OCI-LY7 (cell line): Measurements from ENCODE around the gene RNF223. TPM values are rescaled to one million over a fixed set of nuclear protein-coding genes. Genes with fewer than 3 reads are reported as not detected.
"Not testable (repeated sequence)": the region's sequence is repeated elsewhere in the genome, so short reads cannot be mapped to it uniquely, and the experiment has no call there.

ENCODE experiments used
- BruUV-seq: library from RNA; stranded (reverse); fragments of 400-500 nt; replicated peaks from 2 replicates; lab custom pipeline; 2021; lab: Mats Ljungman, UMichigan
- CTCF ChIA-PET: fragments of 300-600 bp; sonication (Branson Sonifier 250); formaldehyde crosslinking; loops from one replicate; lab custom pipeline; 2022; ENCODE audit warnings: antibody characterized with exemption; ENCODE audit not compliant: unreplicated experiment; lab: Charles Lee
- POLR2A ChIA-PET: fragments of 300-600 bp; sonication (Branson Sonifier 250); formaldehyde crosslinking; loops from one replicate; lab custom pipeline; 2022; ENCODE audit warnings: antibody characterized with exemption; lab: Charles Lee
- DNase-seq: peaks from one replicate; pipeline ENCODE4 v3.0.0-alpha.2; 2015; ENCODE audit warnings: low spot score
- H2AFZ ChIP-seq: fragments of 200-600 bp; sonication (generic), shearing (Covaris generic); 2 replicates; pipeline ENCODE4 v1.6.1; 2014; ENCODE audit warnings: mild to moderate bottlenecking, antibody characterized with exemption, low read length, moderate library complexity
- H3K27ac ChIP-seq: fragments of 200-600 bp; sonication (generic); 2 replicates; pipeline ENCODE4 v1.5.1; 2014; ENCODE audit warnings: mixed run types, low read depth, mild to moderate bottlenecking, moderate library complexity, low read length, inconsistent platforms; ENCODE audit not compliant: poor library complexity, severe bottlenecking
- H3K36me3 ChIP-seq: fragments of 200-600 bp; sonication (generic); 2 replicates; pipeline ENCODE4 v1.6.1; 2014; ENCODE audit warnings: mild to moderate bottlenecking, antibody characterized with exemption, low read length, moderate library complexity, mixed read lengths; ENCODE audit not compliant: insufficient read depth
- H3K4me1 ChIP-seq: fragments of 200-600 bp; sonication (generic); 2 replicates; pipeline ENCODE4 v1.5.1; 2014; ENCODE audit warnings: mild to moderate bottlenecking, low read length; ENCODE audit not compliant: insufficient read depth, poor library complexity, severe bottlenecking
- H3K4me2 ChIP-seq: fragments of 200-600 bp; sonication (generic); 2 replicates; pipeline ENCODE4 v1.6.1; 2014; ENCODE audit warnings: mild to moderate bottlenecking, low read length
- H3K4me3 ChIP-seq: fragments of 200-600 bp; sonication (generic); 2 replicates; pipeline ENCODE4 v1.5.1; 2014; ENCODE audit warnings: mild to moderate bottlenecking, low read depth, low read length; ENCODE audit not compliant: poor library complexity, severe bottlenecking
- H3K79me2 ChIP-seq: fragments of 200-600 bp; sonication (generic); 2 replicates; pipeline ENCODE4 v1.6.1; 2016; ENCODE audit warnings: low read depth, mild to moderate bottlenecking, low read length, moderate library complexity, mixed read lengths; ENCODE audit not compliant: insufficient read depth
- H3K9me2 ChIP-seq: fragments of 200-600 bp; sonication (generic); 2 replicates; pipeline ENCODE4 v1.6.1; 2016; ENCODE audit warnings: mild to moderate bottlenecking, low read length, mixed read lengths; ENCODE audit not compliant: insufficient read depth
- H3K9me3 ChIP-seq: fragments of 200-600 bp; sonication (generic); 2 replicates; pipeline ENCODE4 v1.6.1; 2014; ENCODE audit warnings: mild to moderate bottlenecking, mixed run types, low read length, mixed read lengths
- H4K20me1 ChIP-seq: fragments of 200-600 bp; sonication (generic); 2 replicates; pipeline ENCODE4 v1.6.1; 2014; ENCODE audit warnings: mild to moderate bottlenecking, antibody characterized with exemption, low read length, moderate library complexity, mixed read lengths; ENCODE audit not compliant: insufficient read depth
- EZH2phosphoT487 ChIP-seq: fragments of 200-600 bp; sonication (generic); IDR thresholded peaks from 2 replicates; pipeline ENCODE4 v1.6.1; 2018; ENCODE audit warnings: low read depth, borderline replicate concordance, mild to moderate bottlenecking, mixed run types, antibody characterized with exemption, low read length, moderate library complexity, mixed read lengths
- intact Hi-C: fragments of 100-400 bp; cut with micrococcal nuclease; formaldehyde crosslinking; loops from one replicate; pipeline ENCODE4 v1.10.0; 2022; ENCODE audit not compliant: unreplicated experiment
- total RNA-seq, 2 experiments: library from RNA; depleted of rRNA in 1 of 2; stranded (reverse); fragments of >200 nt in 1 of 2; shearing (Covaris generic) in 1 of 2; gene quantifications; 2 replicates each; pipeline ENCODE4 v1.2.3, GENCODE V29; 2014 to 2022
- TF ChIP-seq, protein P1 (sequence below): fragments of 200-600 bp; sonication (generic); conservative IDR thresholded peaks from 2 replicates; pipeline ENCODE4 v1.5.1; 2014; ENCODE audit warnings: mild to moderate bottlenecking, antibody characterized with exemption, low read length, moderate library complexity, mixed read lengths

The RNF223 gene
- total RNA-seq, 2 experiments from 2014 or later = not detected

DNA sequence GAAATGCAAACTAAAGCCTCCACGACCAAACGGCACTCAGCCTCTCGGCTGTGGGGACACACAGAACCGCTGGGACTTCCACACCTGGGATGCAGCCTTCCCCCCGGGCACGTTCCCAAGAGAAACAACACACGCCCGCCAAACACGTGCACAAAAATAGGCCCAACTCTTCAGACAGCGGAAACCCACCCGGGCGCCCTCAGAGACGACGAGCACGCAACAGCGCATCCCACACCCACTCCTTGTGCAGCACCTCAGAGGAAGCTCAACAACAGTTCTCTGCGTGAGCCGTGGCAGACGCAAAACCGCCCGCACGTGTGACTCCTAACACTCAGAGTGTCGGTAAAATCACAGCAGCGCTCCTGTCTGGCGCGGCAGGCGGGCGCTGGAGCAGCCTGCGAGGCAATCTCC lies 36.5 kb upstream of the RNF223 start:
- no peak for DNase-seq
- ChIA-PET POLR2A (no interaction called here), CTCF (interaction anchor here (0.6 kb wide), 1 partner anchor 1522 kb away, joined by 4 read pairs; no protein-coding TSS in a partner anchor)
- Histone ChIP-seq H3K4me3 (no peak overlapping the region), H3K79me2 (0 out of 2 replicates have a peak, but pooled peaks cover 4% of the 10 kb centered on the region), H3K9me2 (no peaks in the 10 kb centered on the region), H3K27ac (no peak overlapping the region), H3K4me1 (peaks cover 5% of the 10 kb centered on the region), H3K9me3 (peaks cover 7% of the 10 kb centered on the region; the same call in 1 of the 2 replicates), H3K4me2 (no peak overlapping the region), H3K36me3 (peaks cover 23% of the 10 kb centered on the region), H4K20me1 (no peaks in the 10 kb centered on the region), H2AFZ (no peak overlapping the region)
- BruUV-seq = no TSS peak
- TF ChIP-seq EZH2phosphoT487 = no peak
- TF ChIP-seq, protein P1, sequence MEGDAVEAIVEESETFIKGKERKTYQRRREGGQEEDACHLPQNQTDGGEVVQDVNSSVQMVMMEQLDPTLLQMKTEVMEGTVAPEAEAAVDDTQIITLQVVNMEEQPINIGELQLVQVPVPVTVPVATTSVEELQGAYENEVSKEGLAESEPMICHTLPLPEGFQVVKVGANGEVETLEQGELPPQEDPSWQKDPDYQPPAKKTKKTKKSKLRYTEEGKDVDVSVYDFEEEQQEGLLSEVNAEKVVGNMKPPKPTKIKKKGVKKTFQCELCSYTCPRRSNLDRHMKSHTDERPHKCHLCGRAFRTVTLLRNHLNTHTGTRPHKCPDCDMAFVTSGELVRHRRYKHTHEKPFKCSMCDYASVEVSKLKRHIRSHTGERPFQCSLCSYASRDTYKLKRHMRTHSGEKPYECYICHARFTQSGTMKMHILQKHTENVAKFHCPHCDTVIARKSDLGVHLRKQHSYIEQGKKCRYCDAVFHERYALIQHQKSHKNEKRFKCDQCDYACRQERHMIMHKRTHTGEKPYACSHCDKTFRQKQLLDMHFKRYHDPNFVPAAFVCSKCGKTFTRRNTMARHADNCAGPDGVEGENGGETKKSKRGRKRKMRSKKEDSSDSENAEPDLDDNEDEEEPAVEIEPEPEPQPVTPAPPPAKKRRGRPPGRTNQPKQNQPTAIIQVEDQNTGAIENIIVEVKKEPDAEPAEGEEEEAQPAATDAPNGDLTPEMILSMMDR = no peak
- intact Hi-C loops = no loop called here

GRCh38 chr1:1109743-1110142 lies 35.6 kb upstream of the RNF223 start:
- no peak for DNase-seq
- ChIA-PET POLR2A (no interaction called here), CTCF (no interaction called here)
- Histone ChIP-seq H3K4me3 (no peak overlapping the region), H3K36me3 (peaks cover 23% of the 10 kb centered on the region), H3K9me2 (no peaks in the 10 kb centered on the region), H3K9me3 (peaks cover 7% of the 10 kb centered on the region; the same call in 1 of the 2 replicates), H3K4me2 (no peak overlapping the region), H2AFZ (no peak overlapping the region), H4K20me1 (no peaks in the 10 kb centered on the region), H3K79me2 (no peaks in the 10 kb centered on the region), H3K4me1 (no peaks in the 10 kb centered on the region), H3K27ac (no peak overlapping the region)
- BruUV-seq = no TSS peak
- intact Hi-C loops = no loop called here
- TF ChIP-seq, protein P1 = no peak
- TF ChIP-seq EZH2phosphoT487 = no peak

GRCh38 chr1:1106510-1107221 lies 32.6 kb upstream of the RNF223 start:
- no peak for DNase-seq

GRCh38 chr1:1104152-1104551 lies 30.0 kb upstream of the RNF223 start:
- H3K4me1 ChIP-seq, H3K4me2 ChIP-seq, H3K36me3 ChIP-seq, CTCF ChIA-PET, H3K4me3 ChIP-seq, DNase-seq, H3K9me3 ChIP-seq, H4K20me1 ChIP-seq, intact Hi-C loops, H2AFZ ChIP-seq, H3K79me2 ChIP-seq, BruUV-seq, H3K9me2 ChIP-seq, H3K27ac ChIP-seq: not testable (repeated sequence)
- POLR2A ChIA-PET = interaction anchor here (0.8 kb wide), 1 partner anchor 9 kb away, joined by 3 read pairs; no protein-coding TSS in a partner anchor

More at GRCh38 chr1:1106510-1107221, 32.6 kb upstream of the RNF223 start:
- H3K4me2 ChIP-seq = no peak overlapping the region
- no TSS peak for BruUV-seq
- H3K4me3 ChIP-seq = no peak overlapping the region
- no peak overlapping the region for H3K27ac ChIP-seq
- CTCF ChIA-PET = no interaction called here
- H3K36me3 ChIP-seq = 0 out of 2 replicates have a peak, but pooled peaks cover 4% of the 10 kb centered on the region
- POLR2A ChIA-PET = no interaction called here
- intact Hi-C loops = no loop called here
- no peaks in the 10 kb centered on the region for H3K9me3 ChIP-seq
- no peaks in the 10 kb centered on the region for H3K9me2 ChIP-seq
- no peaks in the 10 kb centered on the region for H3K4me1 ChIP-seq
- H2AFZ ChIP-seq = no peak overlapping the region
- TF ChIP-seq, protein P1 = no peak
- TF ChIP-seq EZH2phosphoT487 = no peak
- no peaks in the 10 kb centered on the region for H3K79me2 ChIP-seq
- H4K20me1 ChIP-seq = no peaks in the 10 kb centered on the region
